ENCODE data around the gene TBL2.
"Not testable (repeated sequence)": the region's sequence is repeated elsewhere in the genome, so short reads cannot be mapped to it uniquely, and the experiment has no call there.

Gene TBL2

DNA sequence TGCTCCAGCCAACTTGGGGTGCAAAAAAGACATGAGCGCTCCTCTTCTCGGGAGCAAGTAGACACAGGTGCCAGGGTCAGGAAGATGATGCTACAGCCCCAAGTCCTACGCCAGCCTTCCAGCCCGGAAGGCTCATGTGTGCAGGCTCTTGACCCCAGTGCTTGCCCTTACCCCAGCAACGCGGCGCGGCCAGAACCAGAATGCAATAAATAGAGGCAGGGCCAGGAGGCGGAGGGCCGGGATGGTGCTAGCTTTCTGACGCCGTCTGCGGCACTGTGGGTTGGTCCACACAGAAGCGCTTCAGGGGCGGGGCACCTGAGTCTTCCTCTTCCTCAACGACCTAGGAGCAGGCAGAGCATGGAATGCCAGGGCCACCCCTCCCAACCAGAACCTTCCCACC, 41.3 kb downstream of the TBL2 start:
- no peak for DNase-seq

DNA sequence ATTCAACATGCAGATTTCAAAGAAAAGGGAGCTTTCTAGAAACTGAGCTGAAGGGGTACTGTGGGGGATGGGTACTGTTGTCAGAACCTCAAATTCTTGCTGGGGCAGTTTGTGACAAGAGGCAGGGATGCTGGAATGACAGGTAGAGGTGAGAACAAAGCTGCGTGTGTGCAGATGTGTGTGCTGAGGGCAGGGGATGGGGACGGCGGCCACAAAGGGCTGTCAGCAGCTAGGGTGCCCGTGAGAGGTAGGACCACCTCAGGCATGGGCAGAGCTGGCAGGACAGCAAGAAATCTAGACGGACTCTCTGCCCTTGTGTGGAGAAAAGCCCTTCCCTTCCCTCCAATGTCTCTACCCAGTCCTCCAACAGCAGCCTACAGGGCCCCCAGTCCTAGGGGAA, 41.9 kb downstream of the TBL2 start:
- no peak for DNase-seq

GRCh38 chr7:73535918-73536317, 42.5 kb downstream of the TBL2 start:
- not testable (repeated sequence) for DNase-seq

GRCh38 chr7:73533742-73534141, 44.6 kb downstream of the TBL2 start:
- DNase-seq, result no peak

DNA sequence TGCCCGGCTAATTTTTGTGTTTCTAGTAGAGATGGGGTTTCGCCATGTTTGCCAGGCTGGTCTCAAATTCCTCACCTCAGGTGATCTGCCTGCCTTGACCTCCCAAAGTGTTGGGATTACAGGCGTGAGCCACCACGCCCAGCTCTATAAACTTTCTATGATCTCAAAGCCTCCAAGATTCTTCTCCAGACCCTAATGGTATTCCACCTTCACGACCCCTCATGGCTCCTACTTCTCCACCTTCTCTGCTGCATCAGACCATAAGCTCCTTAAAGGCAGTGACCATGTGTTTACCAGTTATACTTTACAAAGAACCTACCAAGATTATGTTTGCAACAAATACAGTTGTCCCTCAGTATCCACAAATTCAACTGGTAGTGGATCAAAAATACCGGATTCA, 46.2 kb downstream of the TBL2 start:
- no peak for DNase-seq

- DNase-seq, result no peak
These were observed 47.6 kb downstream of the TBL2 start for GRCh38 chr7:73530800-73531199.

DNA sequence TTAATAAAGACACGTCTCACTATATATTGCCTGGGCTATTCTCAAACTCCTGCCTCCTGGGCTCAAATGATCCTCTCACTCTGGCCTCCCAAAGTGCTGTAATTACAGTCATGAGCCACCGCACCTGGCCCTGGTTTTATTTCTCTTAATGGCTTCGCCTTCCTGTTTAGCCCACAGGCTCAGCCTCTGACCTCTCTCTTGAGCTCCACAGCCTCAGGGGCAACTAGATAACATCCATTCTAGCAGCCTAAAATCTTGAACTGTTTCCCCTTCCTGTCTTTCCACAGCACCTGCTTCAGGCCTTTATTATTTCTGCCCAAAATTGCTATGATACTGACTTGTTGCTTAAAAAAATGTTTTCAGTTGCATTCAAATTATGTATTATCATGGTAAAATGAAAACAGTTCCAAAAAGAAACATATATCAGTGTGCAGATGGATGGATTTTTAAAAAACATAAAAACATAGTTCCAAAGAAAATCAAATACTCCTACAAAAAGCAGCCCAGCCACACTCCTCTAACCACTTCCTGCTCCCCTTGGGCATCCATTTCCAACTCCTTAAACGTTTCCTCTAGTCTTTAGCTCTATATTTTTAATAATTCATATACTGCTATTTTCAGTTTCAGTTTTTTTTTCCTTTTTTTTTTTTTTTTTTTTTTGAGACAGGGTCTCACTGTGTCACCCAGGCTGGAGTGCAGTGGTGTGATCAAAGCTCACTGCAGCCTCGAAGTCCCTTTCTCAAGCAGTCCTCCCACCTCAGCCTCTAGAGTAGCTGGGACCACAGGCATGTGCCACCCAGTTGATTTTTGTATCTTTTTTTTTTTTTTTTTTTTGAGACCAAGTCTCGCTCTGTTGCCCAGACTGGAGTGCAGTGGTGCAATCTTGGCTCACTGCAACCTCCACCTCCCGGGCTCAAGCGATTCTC, 51.2 kb downstream of the TBL2 start:
- no peak for DNase-seq

GRCh38 chr7:73526158-73526494, 52.3 kb downstream of the TBL2 start:
- DNase-seq, result not testable (repeated sequence)

DNA sequence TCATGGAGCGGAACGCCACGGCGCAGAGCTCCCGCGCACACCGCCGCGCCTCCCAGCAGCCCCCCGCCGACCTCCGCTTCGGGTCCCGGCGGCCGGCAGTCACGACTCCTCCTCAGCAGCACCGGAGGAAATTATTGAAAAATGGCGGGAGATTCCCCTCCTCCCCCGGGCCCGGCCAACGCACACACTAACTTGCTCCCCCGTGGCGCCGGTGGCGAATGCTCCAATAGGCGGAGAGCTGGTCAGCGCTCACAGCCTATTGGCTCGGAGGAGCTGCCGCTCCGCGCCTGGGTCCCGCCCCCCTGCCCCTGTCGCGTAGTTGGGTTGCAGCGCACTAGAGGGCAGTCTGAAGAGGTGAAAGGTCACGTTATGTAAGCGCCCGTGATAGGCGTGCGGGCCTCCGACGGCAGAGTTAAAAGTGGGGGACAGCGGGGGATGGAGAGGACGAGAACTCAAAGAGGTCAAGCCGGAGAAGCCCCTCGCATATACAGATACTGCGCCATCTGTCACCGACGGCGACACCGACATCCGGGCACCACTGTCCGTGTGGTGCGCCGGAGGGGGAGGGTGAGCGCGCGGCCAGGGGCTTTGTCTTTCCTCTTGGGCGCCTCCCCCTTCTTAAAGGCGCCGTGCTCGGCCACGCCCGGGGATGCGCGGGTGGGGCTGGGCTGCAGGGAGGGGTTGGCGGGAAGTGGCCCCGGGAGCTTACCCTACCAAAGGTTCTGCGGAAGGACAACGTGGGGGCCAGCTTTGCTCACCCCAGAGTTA, 56.1 kb downstream of the TBL2 start, which contains the start of gene BAZ1B:
Gene BAZ1B, minus strand, starts transcription at position 189 of the 768 bp plus-strand sequence. CDS start 360 bp downstream, outside the sequence.
- DNase-seq, result peak; percentile 83 to 99 (median 97)

- DNase-seq, result peak in 28 of 58 donors; percentile 54 to 92 (median 76)
These were observed 56.7 kb downstream of the TBL2 start for GRCh38 chr7:73521636-73522104.

GRCh38 chr7:73520673-73521635, 57.4 kb downstream of the TBL2 start:
- peak in 4 of 58 donors; percentile 5 to 34 (median 9) for DNase-seq

DNA sequence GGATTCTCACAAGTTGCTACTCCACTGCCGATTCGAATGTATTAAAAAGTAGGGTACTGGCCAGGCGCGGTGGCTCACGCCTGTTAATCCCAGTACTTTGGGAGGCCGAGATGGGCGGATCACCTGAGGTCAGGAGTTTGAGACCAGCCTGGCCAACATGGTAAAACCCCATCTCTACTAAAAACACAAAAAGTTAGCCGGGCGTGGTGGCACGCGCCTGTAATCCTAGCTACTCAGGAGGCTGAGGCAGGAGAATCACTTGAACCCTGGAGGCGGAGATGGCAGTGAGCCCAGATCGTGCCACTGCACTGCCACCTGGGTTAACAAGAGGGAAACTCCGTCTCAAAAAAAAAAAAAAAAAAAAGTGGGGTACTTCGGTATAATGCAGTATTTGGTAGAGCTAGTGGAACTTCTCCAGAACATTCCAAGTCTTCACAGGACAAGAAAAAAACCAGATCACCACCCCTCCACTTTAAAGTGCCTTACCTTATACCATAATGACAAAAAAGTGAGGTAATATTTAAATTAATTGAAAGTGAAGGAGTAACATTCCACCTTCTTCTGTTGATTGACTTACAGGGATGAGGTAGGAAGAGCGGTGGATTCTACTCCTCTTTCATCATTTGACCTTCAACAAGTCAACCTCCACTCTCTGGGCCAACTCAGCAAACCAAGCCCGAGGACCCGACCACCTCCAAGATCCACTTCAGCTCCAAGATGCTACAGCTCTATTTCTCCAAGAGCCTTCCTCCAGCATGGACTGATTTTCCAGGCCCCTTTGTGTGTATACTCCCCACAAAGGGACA, 58.3 kb downstream of the TBL2 start:
- no peak for DNase-seq

DNA sequence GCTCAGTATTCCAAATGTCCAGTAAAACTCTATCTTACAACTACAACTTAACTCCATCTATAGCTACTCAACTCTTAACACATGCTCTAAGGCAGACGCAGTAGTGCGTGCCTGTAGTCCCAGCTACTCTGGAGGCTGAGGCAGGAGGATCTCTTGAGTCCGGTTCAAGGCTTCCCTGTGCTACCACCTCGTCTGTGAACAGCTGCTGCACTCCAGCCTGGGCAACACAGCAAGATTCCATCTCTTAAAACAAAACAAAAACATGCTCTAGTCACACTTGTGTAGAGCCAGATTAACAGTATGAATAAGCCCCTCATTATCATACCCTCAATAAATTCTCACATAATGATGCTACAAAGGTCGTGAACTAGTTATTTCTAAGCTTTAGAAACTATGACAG, 59.9 kb downstream of the TBL2 start:
- no peak for DNase-seq

Data from anterior cingulate cortex (tissue), 58 donors.